NCI-H2227 (cell line): ENCODE data around the gene NPIPB2.
"Not testable (repeated sequence)": the region's sequence is repeated elsewhere in the genome, so short reads cannot be mapped to it uniquely, and the experiment has no call there.

Experiments used
- DNase-seq: peaks from one replicate; lab custom pipeline; 2025; ENCODE audit not compliant: unreplicated experiment; lab: John Stamatoyannopoulos, UW

Gene NPIPB2

DNA sequence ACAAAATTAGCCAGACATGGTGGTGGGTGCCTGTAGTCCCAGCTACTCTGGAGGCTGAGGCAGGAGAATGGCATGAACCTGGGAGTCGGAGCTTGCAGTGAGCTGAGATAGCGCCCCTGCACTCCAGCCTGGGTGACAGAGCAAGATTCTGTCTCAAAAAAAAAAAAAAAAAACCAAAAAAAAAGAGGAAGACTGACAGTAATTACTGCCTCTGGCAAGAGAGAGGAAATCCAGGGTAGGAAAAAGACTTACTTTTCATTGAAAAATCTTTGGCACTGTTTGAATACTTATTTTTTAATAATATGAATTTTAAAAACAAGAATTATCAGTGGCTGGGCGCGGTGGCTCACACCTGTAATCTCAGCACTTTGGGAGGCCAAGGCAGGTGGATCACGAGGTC is 20.6 kb upstream of the NPIPB2 start:
- DNase-seq, result not testable (repeated sequence)

DNA sequence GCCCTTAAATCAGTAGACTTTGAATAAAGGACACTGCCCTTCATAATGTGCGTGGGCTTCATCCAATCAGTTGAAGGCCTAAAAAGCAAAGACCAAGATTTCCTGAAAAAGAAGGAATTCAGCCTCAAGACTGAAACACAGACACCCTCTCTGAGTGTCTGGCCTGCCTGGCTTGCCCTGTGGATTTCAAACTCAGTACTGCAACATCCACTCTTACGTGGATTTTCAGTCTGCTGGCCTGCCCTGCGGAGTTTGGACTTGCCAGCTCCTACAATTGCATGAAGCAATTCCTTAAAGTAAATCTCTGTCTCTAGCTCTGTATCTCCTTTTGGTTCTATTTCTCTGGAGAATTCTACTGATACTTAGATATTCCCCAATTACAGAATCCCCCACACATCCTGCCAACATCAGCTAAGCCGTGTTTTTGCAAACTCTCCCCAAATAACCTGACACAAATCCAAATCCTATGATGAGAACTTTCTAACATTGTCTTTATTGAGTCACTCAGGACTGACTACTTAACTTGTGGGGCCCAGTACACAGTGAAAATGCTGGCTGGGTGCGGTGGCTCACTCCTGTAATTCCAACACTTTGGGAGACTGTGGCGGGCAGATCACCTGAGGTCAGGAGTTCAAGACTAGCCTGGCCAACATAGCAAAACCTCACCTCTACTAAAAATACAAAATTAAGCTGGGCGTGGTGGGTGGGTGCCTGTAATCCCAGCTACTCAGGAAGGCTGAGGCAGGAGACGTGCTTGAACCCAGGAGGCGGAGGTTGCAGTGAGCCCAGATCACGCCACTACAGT is 15.9 kb upstream of the NPIPB2 start:
- no peak for DNase-seq

DNA sequence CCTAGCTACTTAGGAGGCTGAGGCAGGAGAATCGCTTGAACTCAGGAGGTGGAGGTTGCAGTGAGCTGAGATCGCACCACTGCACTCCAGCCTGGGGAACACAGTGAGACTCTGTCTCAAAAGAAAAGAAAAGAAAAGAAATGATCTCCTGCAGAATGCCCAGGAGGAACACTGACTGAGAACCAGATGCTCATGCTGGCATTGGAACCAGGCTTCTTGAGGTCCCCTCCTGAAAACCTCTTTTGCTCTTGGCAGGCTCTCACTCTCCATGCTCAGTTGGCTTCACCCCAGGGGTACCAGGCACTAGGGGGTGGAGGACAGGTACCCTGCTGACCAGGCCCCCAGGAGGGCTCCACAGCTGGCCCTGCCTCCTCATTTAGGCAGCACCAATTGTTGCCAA is 14.7 kb upstream of the NPIPB2 start:
- no peak for DNase-seq

DNA sequence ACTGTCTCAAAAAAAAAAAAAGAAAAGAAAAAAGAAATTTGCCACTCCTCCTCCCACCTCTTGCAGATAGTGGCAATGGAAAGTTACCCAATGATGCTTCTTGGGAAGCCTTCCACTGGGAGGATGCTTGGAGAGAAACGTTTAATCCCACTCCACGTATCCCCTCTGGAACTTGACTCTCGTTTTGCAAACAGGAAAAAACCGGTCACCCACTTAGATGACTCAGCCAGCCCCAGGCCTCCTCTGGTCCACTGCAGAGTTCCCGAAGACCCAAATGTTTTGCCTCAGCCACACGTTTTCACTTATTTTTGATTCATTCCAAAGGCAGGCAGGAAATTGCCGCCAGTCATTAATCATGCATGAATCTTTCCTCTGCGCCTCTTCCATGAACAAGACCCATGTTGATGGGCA is 13.9 kb upstream of the NPIPB2 start:
- DNase-seq, result no peak

DNA sequence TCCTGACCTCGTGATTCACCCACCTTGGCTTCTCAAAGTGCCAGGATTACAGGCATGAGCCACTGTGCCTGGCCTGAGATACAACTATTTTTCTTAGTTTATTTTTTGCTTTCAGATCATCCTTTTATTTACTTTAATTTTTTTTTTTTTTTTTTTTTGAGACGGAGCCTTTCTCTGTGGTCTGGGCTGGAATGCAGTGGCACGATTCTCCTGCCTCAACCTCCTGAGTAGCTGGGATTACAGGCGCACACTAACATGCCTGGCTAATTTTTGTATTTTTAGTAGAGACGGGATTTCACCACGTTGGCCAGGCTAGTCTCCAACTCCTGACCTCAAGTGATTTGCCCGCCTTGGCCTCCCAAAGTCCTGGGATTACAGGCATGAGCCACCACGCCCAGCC is 11.7 kb upstream of the NPIPB2 start:
- not testable (repeated sequence) for DNase-seq

DNA sequence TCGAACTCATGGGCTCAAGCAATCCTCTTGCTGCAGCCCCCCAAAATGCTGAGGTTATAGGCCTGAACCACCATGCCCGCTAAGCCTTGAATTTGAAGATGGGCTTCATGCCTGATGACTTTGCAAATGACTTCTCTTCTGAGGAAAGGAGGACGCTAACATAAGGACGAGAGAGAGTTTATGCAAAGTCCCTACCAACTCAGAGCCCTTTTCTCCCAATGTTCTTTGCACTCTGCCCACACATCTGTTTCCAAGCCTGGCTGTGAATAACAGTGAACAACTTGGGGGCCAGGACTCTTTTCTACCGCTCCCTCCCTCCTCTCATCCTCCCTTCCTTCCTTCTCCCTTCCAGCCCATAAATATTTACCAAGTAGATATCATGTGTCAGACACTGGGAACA is 8.5 kb upstream of the NPIPB2 start:
- DNase-seq, result no peak

DNA sequence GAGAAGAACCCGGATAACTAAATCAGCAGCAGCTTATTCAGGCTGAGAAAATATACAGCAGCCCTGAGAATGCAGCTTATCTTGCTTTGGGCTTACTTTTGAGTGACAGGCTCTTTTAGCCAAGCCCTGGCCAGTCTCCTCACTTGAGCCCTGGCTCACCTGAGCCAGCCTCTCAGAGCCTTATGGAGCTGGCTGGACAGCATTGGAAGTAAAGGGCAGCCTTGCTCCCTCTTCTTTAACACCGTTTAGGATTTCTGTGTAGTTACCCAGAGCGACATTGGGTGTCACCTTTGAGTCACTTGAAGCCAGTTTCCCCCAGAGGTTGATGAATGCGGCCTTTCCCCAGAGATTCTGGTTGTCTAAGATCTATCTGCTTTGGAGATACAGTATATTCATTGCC is 7.7 kb upstream of the NPIPB2 start:
- peak; percentile 48 for DNase-seq

DNA sequence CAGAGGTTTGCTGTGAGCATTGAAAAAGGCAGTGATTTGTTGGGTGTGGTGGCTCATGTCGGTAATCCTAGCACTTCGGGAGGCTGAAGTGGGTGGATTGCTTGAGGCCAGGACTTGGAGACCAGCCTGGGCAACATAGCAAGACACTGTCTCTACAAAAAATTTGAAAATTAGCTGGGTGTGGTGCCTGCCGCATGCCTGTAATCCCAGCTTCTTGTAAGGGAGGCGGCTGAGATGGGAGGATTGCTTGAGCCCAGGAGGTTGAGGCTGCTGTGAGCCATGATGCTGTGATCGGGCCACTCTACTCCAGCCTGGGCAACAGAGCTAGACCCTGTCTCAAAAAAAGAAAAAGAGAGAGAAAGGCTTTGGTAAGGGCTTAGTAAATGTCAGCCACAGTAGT is 7.0 kb upstream of the NPIPB2 start:
- DNase-seq, result no peak

DNA sequence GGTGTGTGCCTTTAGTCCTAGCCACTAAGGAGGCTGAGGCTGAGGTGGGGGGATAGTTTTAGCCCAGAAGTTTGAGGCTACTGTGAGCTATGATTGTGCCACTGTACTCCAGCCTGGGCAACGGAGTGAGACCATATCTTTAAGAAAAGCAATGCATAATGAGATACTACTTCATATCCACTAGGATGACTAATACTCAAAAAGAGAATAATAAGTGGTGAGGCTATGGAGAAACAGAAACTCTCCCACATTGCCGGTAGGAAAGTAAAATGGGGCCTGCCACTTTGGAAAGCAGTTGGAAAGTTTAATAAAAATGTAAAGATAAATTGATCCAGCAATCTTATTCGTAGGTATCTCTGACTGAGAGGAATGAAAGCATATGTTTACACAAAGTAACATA is 4.6 kb upstream of the NPIPB2 start:
- no peak for DNase-seq

DNA sequence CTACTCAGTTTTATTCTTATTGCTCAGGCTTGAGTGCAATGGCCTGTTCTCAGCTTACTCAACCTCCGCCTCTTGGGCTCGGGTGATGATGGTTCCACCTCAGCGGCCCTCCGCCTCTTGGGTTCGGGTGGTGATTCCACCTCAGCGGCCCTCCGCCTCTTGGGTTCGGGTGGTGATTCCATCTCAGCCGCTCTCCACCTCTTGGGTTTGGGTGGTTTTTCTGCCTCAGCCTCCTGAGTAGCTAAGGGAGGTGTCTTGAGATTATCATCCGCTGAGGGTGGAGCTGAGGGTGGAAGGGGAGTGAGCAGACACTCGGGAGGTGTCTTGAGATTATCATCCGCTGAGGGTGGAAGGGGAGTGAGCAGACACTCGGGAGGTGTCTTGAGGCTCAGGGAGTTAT is 14.5 kb downstream of the NPIPB2 start:
- not testable (repeated sequence) for DNase-seq

DNA sequence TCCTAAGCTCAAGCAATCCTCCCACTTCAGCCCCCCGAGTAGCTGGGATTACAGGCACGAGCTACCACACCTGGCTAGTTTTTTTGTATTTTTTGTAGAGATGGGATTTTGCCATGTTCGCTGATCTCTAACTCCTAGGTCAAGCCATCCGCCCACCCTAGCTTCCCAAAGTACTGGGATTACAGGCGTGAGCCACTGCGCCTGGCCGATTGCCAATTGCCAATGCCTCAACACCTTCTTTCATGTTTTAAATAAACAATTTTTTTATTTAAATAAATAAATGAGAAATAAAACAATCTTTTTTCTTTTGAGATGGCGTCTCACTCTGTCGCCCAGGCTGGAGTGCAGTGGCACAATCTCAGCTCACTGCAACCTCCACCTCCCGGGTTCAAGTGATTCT is 17.8 kb downstream of the NPIPB2 start:
- not testable (repeated sequence) for DNase-seq

DNA sequence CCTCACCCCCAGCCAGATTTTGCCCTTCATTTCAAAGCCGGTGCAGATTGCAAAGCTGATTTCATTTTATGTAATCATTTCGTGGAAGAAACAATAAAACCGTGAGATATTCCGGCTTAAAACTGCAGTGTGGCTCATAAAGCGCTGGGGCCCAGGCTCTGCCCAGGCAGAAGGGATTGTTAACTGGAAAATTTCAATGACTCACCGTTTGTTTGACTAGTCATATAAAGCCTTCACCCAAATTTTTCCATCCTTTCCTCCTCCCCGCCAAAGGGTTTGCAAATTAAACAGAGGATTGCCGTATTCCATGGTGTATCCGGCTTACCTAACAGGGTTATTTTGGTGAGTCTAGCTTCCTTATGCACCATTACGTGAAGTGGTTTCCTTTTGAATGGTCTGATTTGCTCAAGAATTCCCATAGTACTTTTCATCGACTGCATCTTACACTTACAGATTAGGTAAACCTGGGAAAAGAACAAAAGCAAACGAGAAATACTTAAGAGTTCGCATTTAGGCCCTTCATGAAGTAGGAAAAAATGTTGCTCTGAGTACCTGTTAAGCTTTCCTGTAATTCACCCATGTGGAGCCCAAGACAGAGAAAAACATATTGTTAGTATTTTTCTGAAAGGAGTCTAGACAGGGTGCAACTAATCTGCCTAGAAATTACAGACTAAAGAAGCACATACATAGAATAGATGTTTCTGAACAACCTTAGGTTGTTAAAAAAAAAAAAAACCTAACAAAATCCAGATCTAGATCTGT is 25.1 kb downstream of the NPIPB2 start:
- DNase-seq, result no peak

DNA sequence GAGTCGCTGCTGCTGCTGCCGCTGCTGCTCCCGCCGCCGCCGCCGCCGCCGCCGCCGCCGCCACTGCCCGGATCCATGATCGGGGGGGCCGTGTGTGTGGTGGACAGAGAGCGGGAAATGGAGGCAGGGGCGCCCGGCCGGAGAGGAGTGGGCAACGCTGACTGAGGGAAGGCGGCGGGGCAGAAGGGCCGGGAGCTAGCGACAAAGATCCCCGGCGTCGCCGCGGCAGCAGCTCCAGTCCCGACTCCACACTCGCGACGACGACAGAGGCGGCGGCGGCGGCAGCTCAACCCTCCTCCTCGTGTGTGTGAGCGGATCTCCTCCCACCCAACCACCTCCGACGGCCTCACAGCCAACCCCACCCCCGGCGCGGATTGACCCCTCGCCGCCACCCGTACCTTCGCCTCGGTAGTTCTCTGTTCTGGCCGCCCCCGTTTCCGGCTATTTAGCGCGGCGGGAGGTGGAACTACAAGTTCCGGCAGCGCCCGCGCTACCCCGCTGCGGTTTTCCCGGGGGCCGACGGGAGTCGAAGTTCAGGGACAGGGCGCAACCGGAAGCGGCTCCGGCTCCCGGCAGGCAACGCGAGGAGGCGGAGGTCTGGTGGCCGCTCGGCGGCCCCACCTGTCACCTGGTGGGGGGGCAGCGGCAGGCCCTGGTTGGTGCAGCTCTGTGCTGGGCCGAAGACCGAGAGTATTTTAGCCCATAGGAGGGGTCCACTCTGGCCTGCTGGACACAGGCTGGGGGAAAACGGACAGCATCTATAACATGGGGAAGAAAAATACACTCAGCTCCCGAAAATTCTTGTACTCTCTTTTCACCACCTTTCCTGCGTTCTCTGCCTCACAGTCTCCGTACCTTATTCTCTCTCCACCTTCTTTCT is 26.0 kb downstream of the NPIPB2 start, which contains the start of gene GSPT1:
GSPT1 (minus strand) TSS at position 313 of the 880 bp plus-strand sequence; CDS start at position 77, 236 bp downstream.
- peak; percentile 99 for DNase-seq

DNA sequence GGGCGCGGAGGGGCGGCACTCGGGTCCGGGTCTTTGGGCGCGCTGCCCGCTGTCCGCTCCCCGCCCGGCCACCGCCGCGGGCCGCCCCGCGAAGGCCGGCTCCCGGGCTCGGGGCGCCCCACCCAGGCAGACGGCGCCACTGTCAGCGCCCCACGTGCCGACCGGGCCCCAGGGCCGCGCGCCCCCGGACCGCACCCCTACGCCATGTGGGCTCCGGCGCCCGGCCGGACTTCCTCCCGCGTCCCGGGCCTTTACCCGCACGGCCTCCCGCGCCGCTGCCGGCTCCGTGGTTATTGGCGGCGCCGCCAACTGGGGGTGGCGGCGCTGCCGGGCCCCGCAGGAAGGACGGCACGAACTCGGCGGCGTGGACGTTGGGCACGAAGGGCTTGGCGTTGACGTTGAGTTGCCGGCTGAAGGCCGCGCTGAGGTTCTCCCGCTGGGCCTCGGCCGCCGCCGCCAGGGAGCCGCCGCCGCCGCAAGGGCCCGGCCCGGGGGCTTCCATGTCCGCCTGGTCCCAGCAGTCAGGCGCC is 26.7 kb downstream of the NPIPB2 start:
- peak; percentile 67 for DNase-seq

DNA sequence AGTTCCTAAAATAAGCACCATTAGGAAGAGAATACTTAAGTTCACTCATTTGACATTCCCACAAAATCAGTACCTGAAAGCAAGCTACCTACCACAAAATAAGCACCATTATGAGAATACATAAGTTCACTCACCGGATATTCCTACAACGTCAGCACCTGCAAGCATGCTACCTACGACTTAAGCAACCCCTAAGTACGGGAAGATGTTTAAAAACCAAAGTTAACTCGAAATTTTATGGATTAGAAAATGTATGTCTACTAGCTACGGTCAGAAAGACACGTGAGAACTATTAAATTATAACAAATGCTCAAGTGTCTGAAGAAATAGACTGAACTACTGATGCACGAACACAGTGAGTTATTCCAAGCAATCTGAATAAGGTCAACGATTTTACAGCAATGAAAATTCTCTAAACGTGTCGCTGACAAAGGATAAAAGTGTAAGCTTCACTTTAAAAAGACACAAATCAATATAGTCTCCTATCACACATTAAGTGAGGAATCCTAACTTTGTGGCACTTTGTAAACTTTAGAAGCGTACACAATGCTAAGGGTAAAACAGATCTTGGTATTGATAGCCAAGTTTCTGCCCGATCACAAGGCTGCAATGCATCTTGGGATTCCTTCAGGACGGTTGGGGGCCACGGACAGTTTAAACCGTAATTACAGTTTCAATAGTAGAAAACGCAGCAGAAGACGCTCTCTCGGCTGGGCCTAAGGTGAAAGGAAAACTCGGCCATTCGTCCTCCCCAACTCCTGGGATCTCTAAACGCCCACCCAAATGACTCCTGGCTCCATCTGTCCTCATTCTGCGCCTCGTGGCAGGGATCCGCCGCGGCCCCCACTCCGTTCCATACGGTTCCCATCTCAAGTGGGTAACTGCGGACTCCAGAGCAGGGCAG is 27.4 kb downstream of the NPIPB2 start:
- DNase-seq, result peak; percentile 37

DNA sequence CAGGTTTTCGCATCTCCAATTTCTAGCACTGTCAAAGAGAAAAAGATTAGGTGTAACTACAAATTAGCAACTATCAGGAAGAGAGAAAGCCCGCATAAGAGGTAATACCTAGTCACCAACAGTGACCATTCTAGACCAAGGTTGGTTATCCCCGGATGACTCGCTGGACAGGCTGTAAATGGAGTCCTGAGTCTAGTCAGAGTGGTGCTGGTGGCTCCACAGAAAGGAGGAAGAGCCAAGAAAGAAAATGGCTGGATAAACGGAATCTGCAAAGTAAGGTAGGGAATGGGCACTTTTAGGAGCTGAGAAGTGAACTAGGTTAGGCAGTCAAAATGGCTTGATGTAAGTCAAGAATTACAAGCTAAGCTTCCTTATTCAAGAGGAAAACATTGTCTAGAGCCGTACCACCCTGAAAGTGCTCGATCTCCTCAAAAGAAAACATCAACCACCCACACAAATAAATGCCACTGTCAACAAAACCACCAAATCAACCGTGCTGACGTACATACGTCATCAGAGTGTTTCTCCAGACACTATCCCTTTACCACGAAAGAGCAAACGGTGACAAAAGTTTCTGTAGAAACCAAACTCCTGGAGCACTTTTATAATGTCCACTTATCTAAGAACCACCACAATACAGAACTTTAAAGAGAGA is 28.3 kb downstream of the NPIPB2 start:
- no peak for DNase-seq

DNA sequence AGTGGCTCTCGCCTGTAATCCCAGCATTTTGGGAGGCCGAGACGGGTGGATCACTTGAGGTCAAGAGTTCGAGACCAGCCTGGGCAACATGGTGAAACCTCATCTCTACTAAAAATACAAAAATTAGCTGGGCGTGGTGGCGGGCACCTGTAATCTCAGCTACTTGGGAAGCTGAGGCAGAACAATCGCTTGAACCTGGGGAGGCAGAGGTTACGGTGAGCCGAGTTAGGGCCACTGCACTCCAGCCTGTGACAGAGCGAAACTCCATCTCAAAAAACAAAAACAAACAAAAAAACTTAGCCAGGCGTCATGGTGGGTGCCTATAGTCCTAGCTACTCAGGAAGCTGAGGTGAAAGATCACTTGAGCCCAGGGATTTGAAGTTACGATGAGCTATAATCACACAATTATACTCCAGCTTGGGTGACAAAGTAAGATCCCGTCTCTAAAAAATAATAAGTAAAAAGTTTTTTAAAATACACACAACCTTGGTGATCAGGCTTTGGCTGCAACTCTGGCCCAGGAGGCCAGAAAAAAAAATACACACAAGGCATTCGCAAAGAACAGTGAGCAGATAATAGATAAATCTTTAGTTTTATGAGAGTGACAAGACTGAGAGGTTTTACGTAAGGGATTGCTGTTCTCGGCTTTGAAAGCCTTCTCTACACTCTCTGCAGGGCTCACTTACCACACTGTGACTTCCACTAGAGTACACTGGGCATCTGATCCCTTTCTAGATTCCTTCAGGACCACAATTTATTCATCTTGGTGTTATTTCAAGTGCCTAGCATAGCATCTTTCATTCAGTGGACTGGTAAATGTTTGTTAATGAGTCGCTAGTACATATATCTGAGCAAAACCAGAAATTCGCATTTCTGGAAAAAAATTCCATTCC is 31.9 kb downstream of the NPIPB2 start:
- DNase-seq, result no peak

DNA sequence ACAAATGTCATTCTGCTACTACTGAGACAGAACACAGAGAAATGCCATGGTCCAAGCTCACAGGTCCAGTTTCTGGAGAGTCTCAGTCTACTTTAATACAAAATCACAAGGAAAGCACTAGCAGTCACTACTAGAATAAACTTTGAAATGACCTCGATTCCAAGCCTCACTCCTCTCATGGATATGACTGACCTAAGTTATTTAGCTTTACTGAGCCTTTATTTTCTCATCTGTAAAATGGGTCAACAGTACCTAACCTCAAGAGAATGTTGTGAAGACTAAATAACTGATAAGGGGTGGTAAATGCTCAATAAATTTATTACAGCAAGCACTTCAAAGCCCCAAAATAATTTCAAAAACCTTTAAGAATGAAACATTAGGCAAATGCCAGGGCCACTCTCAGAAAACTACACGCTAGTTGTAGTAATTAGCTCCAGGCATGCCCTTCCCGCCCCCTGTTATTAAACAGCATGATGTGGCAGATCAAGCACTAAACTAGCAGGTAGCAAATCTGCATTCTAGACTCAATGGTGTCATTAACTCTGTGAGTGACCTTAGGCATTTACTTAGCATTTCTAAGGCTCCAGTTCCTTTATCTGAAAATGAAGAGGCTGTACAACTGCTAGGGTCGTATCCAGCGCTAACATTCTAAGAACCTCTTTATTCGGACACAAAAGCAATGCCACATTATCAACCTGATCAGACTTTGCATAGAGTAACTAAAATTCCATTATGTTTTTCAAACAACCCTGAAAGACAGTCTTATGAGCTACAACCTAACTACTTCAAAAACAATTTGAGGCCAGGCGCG is 34.5 kb downstream of the NPIPB2 start:
- DNase-seq, result peak; percentile 20
